GM21528 (cell line): Measurements from ENCODE around the gene SUPT6H.
A peak's percentile ranks its signal among the peaks of the same experiment; 100 is the strongest.
"Not testable (repeated sequence)": the region's sequence is repeated elsewhere in the genome, so short reads cannot be mapped to it uniquely, and the experiment has no call there.

ENCODE experiments used
- ATAC-seq: cut with Tn5 transposase; IDR thresholded peaks from one replicate; pipeline ENCODE4 v1.9.1; 2021; ENCODE audit warnings: mild to moderate bottlenecking, moderate library complexity; ENCODE audit not compliant: unreplicated experiment, low FRiP score

The SUPT6H gene

GRCh38 chr17:28717578-28718332 is 55.8 kb downstream of the SUPT6H start, which contains the start of gene RAB34:
RAB34 (minus strand) TSS chr17:28717868; CDS start chr17:28717266, 602 bp downstream.
- no peak for ATAC-seq

- ATAC-seq = no peak
These were observed 56.5 kb downstream of the SUPT6H start for GRCh38 chr17:28718333-28719020.

- ATAC-seq = peak; percentile 1
These were observed 57.0 kb downstream of the SUPT6H start for GRCh38 chr17:28719021-28719433.

GRCh38 chr17:28720247-28720996 is 58.4 kb downstream of the SUPT6H start:
- ATAC-seq = no peak

- ATAC-seq = not testable (repeated sequence)
These were observed 59.0 kb downstream of the SUPT6H start for GRCh38 chr17:28720997-28721329.

GRCh38 chr17:28722417-28723158 is 60.6 kb downstream of the SUPT6H start:
- ATAC-seq = no peak

- no peak for ATAC-seq
These were observed 61.3 kb downstream of the SUPT6H start for GRCh38 chr17:28723159-28723835.

GRCh38 chr17:28723836-28724499 is 62.0 kb downstream of the SUPT6H start:
- ATAC-seq = not testable (repeated sequence)

- no peak for ATAC-seq
These were observed 62.6 kb downstream of the SUPT6H start for GRCh38 chr17:28724500-28725165.

- ATAC-seq = no peak
These were observed 63.2 kb downstream of the SUPT6H start for GRCh38 chr17:28725166-28725659.

- peak; percentile 2 for ATAC-seq
These were observed 63.7 kb downstream of the SUPT6H start for GRCh38 chr17:28725660-28726225.

- peak; percentile 14 for ATAC-seq
These were observed 64.2 kb downstream of the SUPT6H start, which contains the start of gene TLCD1 for GRCh38 chr17:28726226-28726626. TLCD1 (minus strand) TSS chr17:28726233; CDS start chr17:28726097, 136 bp downstream.

- ATAC-seq = peak; percentile 42
These were observed 64.9 kb downstream of the SUPT6H start for GRCh38 chr17:28726627-28727491.

- peak; percentile 41 for ATAC-seq
These were observed 66.6 kb downstream of the SUPT6H start, which contains the start of gene NEK8 for GRCh38 chr17:28728364-28729200. NEK8 (plus strand) TSS chr17:28728788; CDS start chr17:28728814, 26 bp downstream.

- ATAC-seq = no peak
These were observed 67.9 kb downstream of the SUPT6H start for GRCh38 chr17:28729950-28730330.

GRCh38 chr17:28733346-28733745 is 71.3 kb downstream of the SUPT6H start:
- ATAC-seq = no peak
